ENCODE data around the gene UNC13C.
"Not testable (repeated sequence)": the region's sequence is repeated elsewhere in the genome, so short reads cannot be mapped to it uniquely, and the experiment has no call there.

Gene UNC13C

DNA sequence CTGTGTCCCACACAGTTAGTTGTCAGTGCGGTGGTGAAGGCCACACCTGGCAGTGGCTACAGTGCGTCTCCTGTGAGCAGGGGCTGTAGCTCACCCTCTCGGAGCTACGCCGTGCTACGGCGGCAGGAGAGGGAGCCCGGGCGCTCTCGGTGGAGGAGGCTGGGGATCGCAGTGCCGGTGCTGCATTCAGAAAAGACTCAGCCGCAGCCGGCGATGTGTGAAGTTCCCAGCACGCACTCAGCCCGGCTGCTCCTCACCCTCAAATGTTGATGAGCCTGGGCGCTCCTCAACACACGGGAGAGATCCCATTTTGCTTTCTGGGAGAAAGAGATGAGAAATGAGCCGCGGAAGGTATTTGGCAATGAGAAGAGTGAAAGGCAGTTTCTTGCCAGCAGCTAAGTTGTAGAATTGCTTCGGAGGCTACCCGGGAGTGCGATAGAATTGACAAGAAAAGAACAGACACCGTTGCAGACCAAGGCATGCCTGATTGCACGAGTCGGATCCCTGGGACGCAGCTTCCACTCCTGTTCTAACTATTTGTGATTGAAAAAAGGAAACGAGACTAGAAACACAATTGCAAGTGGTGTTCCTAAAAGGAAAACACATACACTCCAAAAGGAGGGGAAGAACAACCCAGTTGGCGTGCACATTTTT lies at the start of gene UNC13C:
UNC13C (plus strand) TSS at position 189 of the 654 bp plus-strand sequence. CDS start 34,463 bp downstream, outside the sequence.
- DNase-seq (ENCODE audit: low spot score) = no peak

- no peak for DNase-seq (ENCODE audit: low spot score)
Measured at GRCh38 chr15:53936137-53936536, 42.1 kb upstream of the UNC13C start.

DNA sequence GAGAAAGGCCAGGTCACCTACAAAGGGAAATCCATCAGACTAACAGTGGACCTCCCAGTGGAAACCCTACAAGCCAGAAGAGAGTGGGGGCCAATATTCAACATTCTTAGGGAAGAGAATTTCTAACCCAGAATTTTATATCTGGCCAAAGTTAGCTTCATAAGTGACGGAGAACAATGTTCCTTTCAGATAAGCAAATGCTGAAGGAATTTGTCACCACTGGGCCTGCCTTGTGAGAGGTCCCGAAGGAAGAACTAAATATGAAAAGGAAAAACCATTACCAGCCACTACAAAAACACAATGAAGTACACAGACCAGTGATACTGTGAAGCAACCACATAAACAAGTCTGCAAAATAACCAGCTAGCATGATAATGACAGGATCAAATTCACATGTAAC lies 40.6 kb upstream of the UNC13C start:
- not testable (repeated sequence) for DNase-seq (ENCODE audit: low spot score)

DNA sequence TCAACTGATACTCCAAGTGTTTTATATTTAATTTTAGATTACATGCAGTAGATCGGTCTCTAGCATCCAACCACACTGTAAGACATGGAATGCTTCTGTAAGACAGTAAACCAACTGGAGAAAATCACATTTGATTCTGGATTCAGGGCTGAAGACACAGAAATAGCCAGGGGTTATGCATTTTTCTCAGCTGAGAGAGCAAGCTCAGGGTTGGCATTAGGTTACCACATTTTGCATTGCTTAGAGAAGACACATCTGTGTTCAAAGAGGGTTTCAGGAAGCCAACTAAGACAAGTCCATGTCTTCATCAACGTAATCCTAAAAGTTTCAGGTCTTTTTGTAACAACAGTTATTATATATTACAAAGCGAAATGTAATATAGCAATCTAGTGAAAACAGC lies 27.7 kb upstream of the UNC13C start:
- DNase-seq (ENCODE audit: low spot score) = no peak

DNA sequence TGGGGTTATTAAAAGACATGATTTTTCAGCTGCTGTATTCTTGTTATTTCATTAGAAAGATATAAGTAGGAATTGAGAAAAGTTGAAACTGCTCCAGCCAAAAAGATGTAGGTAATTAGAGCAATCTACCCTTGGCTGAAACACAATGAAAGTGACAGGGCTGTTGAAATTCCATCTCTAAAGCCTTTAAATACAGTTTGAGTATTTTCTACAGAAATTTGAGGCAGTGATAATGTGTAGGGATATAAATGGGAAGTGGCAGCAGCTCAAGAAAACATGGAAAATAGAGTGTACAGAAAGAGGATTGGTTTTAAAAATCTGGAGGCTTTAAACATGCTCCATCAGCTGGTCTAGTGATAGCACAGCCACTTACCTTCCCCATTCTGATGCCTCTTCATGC lies 22.8 kb upstream of the UNC13C start:
- DNase-seq (ENCODE audit: low spot score) = no peak

GRCh38 chr15:53962646-53963561 lies 15.3 kb upstream of the UNC13C start:
- no peak for DNase-seq (ENCODE audit: low spot score)

DNA sequence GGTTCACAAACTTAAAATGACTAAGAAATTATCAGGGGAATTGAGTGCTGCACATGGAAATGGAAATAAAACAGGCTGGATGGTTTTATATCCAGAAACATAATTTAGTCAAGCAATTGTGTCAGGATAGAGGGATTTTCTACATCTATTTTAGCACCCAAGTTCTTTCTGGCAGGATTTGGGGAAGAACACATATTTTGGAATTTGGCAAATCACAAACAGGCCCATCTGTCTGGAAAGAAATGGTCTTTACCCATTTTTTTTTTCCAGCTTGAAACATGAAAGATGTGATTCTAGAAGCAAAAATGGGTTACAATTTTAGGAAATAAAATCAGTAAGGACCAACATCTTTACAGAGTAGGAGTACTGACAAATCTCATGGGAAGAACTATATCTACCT lies 14.4 kb upstream of the UNC13C start:
- DNase-seq (ENCODE audit: low spot score) = no peak

- DNase-seq (ENCODE audit: low spot score) = no peak
Measured at GRCh38 chr15:53974121-53974520, 4.1 kb upstream of the UNC13C start.

GRCh38 chr15:53974813-53975212 lies 3.4 kb upstream of the UNC13C start:
- DNase-seq (ENCODE audit: low spot score) = no peak

- no peak for DNase-seq (ENCODE audit: low spot score)
Measured at GRCh38 chr15:53976844-53977392, 1.3 kb upstream of the UNC13C start.

- no peak for DNase-seq (ENCODE audit: low spot score)
Measured at GRCh38 chr15:53979051-53979788, 979 bp downstream of the UNC13C start.

DNA sequence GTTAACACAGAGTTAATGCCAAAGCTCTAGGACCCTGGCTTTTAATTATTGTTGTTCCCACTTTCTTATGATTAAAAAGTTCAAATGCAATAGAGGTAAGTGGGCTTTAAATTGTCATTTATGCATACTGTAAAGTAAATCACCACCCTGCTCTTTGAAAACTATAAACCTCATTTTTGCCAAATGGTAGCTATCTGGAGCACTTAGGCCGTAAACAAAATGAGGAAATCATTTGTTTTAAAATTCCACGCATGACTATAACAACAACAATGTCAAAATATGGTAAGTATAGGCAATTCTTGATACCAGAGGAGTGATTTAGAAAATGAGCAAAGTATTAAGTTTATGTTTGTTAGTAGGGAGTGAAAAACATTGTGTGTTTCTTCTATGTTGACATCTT lies 1.8 kb downstream of the UNC13C start:
- DNase-seq (ENCODE audit: low spot score) = no peak

- no peak for DNase-seq (ENCODE audit: low spot score)
Measured at GRCh38 chr15:53982071-53982680, 3.9 kb downstream of the UNC13C start.

- DNase-seq (ENCODE audit: low spot score) = no peak
Measured at GRCh38 chr15:53982876-53983275, 4.6 kb downstream of the UNC13C start.

DNA sequence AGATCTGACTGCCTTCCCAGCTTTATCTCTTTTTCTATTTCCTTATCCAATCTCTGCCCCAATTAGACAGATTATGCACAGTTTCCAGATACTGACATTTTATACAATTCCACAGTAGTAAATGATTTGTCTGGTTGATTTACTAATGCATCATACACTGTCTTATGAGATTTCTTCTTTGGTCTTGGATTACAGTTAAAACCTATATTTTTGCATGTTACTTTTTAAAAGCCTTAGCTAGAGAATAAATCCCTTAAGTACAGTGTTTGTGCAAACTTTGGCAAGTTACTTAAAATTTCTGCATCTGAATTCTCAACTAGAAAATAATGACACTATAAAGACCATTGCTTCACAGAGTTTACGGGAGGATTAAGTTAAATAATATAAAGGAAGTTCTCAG lies 6.0 kb downstream of the UNC13C start:
- DNase-seq (ENCODE audit: low spot score) = no peak

GRCh38 chr15:53985562-53985961 lies 7.3 kb downstream of the UNC13C start:
- no peak for DNase-seq (ENCODE audit: low spot score)

DNA sequence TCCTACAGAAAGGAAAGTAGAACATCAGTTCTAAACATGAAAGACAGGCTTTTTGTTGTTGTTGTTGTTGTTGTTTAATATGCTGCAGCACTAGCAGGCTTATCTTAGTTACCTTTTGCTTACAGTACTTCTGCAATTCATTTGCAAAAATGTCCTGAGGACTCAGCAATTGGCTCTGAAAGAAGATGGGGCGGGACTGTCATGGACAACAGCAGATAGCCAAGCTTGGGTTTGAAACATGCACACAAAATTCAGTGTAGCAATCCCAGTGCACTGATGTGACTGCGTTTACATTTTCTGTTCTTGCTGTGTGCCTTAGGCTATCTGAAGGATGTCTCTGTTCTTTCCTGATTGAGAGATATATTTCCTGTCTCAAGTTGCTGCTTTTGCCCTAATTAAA lies 9.2 kb downstream of the UNC13C start:
- DNase-seq (ENCODE audit: low spot score) = no peak

GRCh38 chr15:54007256-54007655 lies 29.0 kb downstream of the UNC13C start:
- no peak for DNase-seq (ENCODE audit: low spot score)

- DNase-seq (ENCODE audit: low spot score) = no peak
Measured at GRCh38 chr15:54011656-54012055, 33.4 kb downstream of the UNC13C start.

- no peak for DNase-seq (ENCODE audit: low spot score)
Measured at GRCh38 chr15:54014067-54014655, 35.9 kb downstream of the UNC13C start.

GRCh38 chr15:54017251-54017650 lies 39.0 kb downstream of the UNC13C start:
- no peak for DNase-seq (ENCODE audit: low spot score)

DNA sequence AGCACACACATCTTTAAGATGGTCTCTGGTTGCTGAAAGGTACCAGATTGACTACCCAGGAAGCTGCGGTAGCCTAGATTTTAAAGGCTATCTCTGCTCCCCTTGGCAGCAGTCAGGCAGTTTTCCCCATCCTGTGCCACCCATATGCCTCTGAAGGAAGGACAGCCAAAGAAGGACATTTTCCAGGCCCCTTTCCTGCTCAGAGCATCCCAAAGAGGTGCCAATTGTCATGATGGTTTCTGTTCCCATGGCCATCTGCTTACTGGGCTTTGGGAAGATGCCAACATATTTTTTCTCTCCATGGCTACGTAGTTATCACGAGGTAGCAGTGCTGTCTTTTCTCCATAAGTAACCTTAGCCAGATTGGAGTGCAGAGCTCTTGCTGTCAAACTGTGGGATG lies 39.7 kb downstream of the UNC13C start:
- DNase-seq (ENCODE audit: low spot score) = no peak
